Panc1 (cell line): ENCODE results near the gene SLC2A4. TPM values are rescaled to one million over a fixed set of nuclear protein-coding genes. Genes with fewer than 3 reads are reported as not detected.

Source experiments
- ATAC-seq: fragments of 200-7000 bp; cut with Tn5 transposase; 2 replicates; pipeline ENCODE4 v1.9.1; 2020; ENCODE audit warnings: mild to moderate bottlenecking, moderate library complexity
- BruUV-seq: library from RNA; stranded (reverse); fragments of 400-500 nt; replicated peaks from 2 replicates; lab custom pipeline; 2021; lab: Mats Ljungman, UMichigan
- CTCF ChIA-PET: fragments of 300-600 bp; sonication (Branson Sonifier 250); formaldehyde crosslinking; loops from one replicate; lab custom pipeline; 2022; ENCODE audit warnings: antibody characterized with exemption; lab: Charles Lee
- POLR2A ChIA-PET: fragments of 300-600 bp; sonication (Branson Sonifier 250); formaldehyde crosslinking; loops from one replicate; lab custom pipeline; 2022; ENCODE audit warnings: antibody characterized with exemption; lab: Charles Lee
- DNase-seq: peaks from one replicate; pipeline ENCODE4 v3.0.0-alpha.2; 2010; ENCODE audit warnings: low read depth, low spot score
- H3K27ac ChIP-seq: 2 replicates; pipeline ENCODE4 v1.5.1; 2011; ENCODE audit warnings: mild to moderate bottlenecking, low read length, inconsistent platforms
- H3K27me3 ChIP-seq: fragments of 200-500 bp; sonication (Bioruptor generic); 2 replicates; pipeline ENCODE4 v1.6.0; 2014; ENCODE audit warnings: low read length, inconsistent platforms; ENCODE audit not compliant: control insufficient read depth, insufficient read depth
- H3K36me3 ChIP-seq: fragments of 200-500 bp; sonication (Bioruptor generic); 2 replicates; pipeline ENCODE4 v1.5.1; 2014; ENCODE audit warnings: inconsistent platforms, mild to moderate bottlenecking, low read length, moderate library complexity; ENCODE audit not compliant: control insufficient read depth, insufficient read depth
- H3K4me1 ChIP-seq: 2 replicates; pipeline ENCODE4 v1.5.1; 2011; ENCODE audit warnings: inconsistent platforms, mild to moderate bottlenecking, low read length, moderate library complexity; ENCODE audit not compliant: control insufficient read depth, insufficient read depth
- H3K4me3 ChIP-seq, 2 experiments: 2 replicates each; pipeline ENCODE4 v1.5.1; 2011 to 2012; ENCODE audit warnings: low read depth in 2 of 2, low read length in 2 of 2, mild to moderate bottlenecking in 2 of 2, inconsistent platforms in 1 of 2, moderate library complexity in 1 of 2
- H3K9me3 ChIP-seq: fragments of 200-500 bp; sonication (Bioruptor generic); 2 replicates; pipeline ENCODE4 v1.5.1; 2014; ENCODE audit warnings: low read depth, mild to moderate bottlenecking, inconsistent platforms, low read length, moderate library complexity; ENCODE audit not compliant: control insufficient read depth, insufficient read depth
- POLR2AphosphoS5 ChIP-seq: IDR thresholded peaks from 2 replicates; pipeline ENCODE4 v1.6.1; 2012; ENCODE audit warnings: mild to moderate bottlenecking, low read depth, low read length, moderate library complexity
- SIN3A ChIP-seq: IDR thresholded peaks from 2 replicates; pipeline ENCODE4 v1.6.1; 2012; ENCODE audit warnings: low read depth, mild to moderate bottlenecking, low read length, moderate library complexity, borderline replicate concordance; ENCODE audit not compliant: insufficient read depth
- TCF7L2 ChIP-seq: IDR thresholded peaks from 2 replicates; pipeline ENCODE4 v1.6.1; 2011; ENCODE audit warnings: mild to moderate bottlenecking, low read depth, low read length, inconsistent platforms
- in situ Hi-C: cut with HindIII; loops from 2 replicates; pipeline ENCODE4 v1.10.0; 2016; ENCODE audit warnings: low sequenced_read_pairs, low pct_unique_long_range_greater_than_20kb
- intact Hi-C: fragments of 100-400 bp; cut with micrococcal nuclease; formaldehyde crosslinking; loops from one replicate; pipeline ENCODE4 v1.10.0; 2022; ENCODE audit not compliant: unreplicated experiment
- total RNA-seq: library from RNA; stranded (reverse); gene quantifications from one replicate; pipeline ENCODE4 v1.2.1, GENCODE V29; 2021; ENCODE audit not compliant: unreplicated experiment
- TF ChIP-seq, protein P1 (sequence below): fragments of 450-650 bp; IDR thresholded peaks from 2 replicates; pipeline ENCODE4 v1.5.1; 2017; ENCODE audit warnings: mild to moderate bottlenecking
- TF ChIP-seq, protein P2 (sequence below), 2 experiments: IDR thresholded peaks; 2 replicates each; pipeline ENCODE4 v1.6.1; 2011 to 2012; ENCODE audit warnings: low read depth in 2 of 2, control low read depth in 1 of 2, low read length in 1 of 2, mild to moderate bottlenecking in 1 of 2, moderate library complexity in 1 of 2; ENCODE audit not compliant: insufficient read depth in 1 of 2

The SLC2A4 gene
- total RNA-seq, 1 experiment from 2014 or later, result 0.31 TPM

DNA sequence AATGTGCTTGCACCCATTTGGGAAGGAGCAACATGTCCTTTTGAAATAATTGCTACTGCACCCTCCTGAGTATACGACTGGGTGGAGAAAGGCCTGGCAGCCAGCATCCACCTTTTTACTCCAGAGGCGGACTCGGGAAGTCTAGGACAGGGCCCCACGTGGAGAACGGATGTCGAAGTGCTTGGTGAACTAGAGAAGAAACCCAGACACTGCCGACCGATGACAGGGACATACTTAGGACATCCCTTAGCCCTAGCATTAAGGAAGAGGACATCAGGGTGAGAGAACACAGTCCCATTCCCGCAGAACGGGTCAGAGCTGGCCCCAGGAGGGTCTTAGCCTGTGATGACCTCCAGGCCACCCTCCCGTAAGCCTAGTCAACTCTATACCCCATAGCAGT lies 9.2 kb downstream of the SLC2A4 start:
- Histone ChIP-seq H3K4me3 (no peak overlapping the region), H3K9me3 (no peaks in the 10 kb centered on the region), H3K27ac (no peak overlapping the region), H3K27me3 (no peaks in the 10 kb centered on the region), H3K36me3 (no peaks in the 10 kb centered on the region), H3K4me1 (peaks cover 13% of the 10 kb centered on the region)
- in situ Hi-C loops, result no loop called here
- DNase-seq (no peak), ATAC-seq (no peak)
- intact Hi-C loops, result no loop called here
- CTCF ChIA-PET, result no interaction called here
- POLR2A ChIA-PET, result interaction anchor here (0.7 kb wide), 1 partner anchor 39 kb away, joined by 3 read pairs; no protein-coding TSS in a partner anchor
- TF ChIP-seq, protein P1, sequence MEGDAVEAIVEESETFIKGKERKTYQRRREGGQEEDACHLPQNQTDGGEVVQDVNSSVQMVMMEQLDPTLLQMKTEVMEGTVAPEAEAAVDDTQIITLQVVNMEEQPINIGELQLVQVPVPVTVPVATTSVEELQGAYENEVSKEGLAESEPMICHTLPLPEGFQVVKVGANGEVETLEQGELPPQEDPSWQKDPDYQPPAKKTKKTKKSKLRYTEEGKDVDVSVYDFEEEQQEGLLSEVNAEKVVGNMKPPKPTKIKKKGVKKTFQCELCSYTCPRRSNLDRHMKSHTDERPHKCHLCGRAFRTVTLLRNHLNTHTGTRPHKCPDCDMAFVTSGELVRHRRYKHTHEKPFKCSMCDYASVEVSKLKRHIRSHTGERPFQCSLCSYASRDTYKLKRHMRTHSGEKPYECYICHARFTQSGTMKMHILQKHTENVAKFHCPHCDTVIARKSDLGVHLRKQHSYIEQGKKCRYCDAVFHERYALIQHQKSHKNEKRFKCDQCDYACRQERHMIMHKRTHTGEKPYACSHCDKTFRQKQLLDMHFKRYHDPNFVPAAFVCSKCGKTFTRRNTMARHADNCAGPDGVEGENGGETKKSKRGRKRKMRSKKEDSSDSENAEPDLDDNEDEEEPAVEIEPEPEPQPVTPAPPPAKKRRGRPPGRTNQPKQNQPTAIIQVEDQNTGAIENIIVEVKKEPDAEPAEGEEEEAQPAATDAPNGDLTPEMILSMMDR, result no peak
- TF ChIP-seq POLR2AphosphoS5 (no peak), TCF7L2 (no peak), SIN3A (no peak)
- TF ChIP-seq, protein P2, sequence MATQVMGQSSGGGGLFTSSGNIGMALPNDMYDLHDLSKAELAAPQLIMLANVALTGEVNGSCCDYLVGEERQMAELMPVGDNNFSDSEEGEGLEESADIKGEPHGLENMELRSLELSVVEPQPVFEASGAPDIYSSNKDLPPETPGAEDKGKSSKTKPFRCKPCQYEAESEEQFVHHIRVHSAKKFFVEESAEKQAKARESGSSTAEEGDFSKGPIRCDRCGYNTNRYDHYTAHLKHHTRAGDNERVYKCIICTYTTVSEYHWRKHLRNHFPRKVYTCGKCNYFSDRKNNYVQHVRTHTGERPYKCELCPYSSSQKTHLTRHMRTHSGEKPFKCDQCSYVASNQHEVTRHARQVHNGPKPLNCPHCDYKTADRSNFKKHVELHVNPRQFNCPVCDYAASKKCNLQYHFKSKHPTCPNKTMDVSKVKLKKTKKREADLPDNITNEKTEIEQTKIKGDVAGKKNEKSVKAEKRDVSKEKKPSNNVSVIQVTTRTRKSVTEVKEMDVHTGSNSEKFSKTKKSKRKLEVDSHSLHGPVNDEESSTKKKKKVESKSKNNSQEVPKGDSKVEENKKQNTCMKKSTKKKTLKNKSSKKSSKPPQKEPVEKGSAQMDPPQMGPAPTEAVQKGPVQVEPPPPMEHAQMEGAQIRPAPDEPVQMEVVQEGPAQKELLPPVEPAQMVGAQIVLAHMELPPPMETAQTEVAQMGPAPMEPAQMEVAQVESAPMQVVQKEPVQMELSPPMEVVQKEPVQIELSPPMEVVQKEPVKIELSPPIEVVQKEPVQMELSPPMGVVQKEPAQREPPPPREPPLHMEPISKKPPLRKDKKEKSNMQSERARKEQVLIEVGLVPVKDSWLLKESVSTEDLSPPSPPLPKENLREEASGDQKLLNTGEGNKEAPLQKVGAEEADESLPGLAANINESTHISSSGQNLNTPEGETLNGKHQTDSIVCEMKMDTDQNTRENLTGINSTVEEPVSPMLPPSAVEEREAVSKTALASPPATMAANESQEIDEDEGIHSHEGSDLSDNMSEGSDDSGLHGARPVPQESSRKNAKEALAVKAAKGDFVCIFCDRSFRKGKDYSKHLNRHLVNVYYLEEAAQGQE (IDR thresholded peaks at IDR 0.05; ENCODE audit: insufficient read depth in 1 of 2, low read depth in 2 of 2, low read length in 1 of 2), result no peak
- BruUV-seq, result no TSS peak

DNA sequence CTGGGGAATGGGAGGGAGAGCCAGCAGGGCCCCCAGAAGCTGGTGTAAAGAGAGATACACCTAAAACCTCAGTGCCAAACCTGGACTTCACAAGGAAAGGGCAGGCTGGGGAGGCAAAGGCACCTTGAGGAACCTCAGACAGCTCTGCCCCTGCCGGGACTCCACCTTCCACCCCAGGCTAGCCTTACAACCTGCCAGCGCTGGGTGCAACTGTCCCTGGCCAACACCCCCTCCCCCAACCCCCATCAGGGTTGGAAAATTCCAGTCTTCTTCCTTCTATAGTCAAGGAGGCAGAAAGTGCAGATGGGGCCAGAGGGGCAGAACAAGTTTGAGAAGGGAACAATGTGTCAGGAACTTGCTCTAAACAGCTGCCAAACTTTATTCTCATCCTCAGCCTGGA lies 10.7 kb downstream of the SLC2A4 start:
- in situ Hi-C loops (no loop called here), intact Hi-C loops (no loop called here)
- BruUV-seq, result no TSS peak
- H3K9me3 ChIP-seq, result no peaks in the 10 kb centered on the region
- no peak overlapping the region for H3K27ac ChIP-seq
- peaks cover 17% of the 10 kb centered on the region for H3K4me1 ChIP-seq
- no peak for DNase-seq
- TF ChIP-seq, protein P2 (IDR thresholded peaks at IDR 0.05; ENCODE audit: insufficient read depth in 1 of 2, low read depth in 2 of 2, low read length in 1 of 2), result no peak
- TF ChIP-seq POLR2AphosphoS5 (no peak), TCF7L2 (no peak), SIN3A (no peak)
- TF ChIP-seq, protein P1, result no peak
- ChIA-PET POLR2A (interaction anchor here (0.6 kb wide), 1 partner anchor 9 kb away, joined by 5 read pairs; no protein-coding TSS in a partner anchor), CTCF (no interaction called here)
- H3K27me3 ChIP-seq, result no peaks in the 10 kb centered on the region
- no peaks in the 10 kb centered on the region for H3K36me3 ChIP-seq
- ATAC-seq, result no peak
- no peak overlapping the region for H3K4me3 ChIP-seq
